ENCODE measurements around the gene SMOC2.

GRCh38 chr6:168625602-168626001 is 184.6 kb downstream of the SMOC2 start:
- TF ChIP-seq CTCF (IDR thresholded peaks at IDR 0.05) (no peak), POLR2A (IDR thresholded peaks at IDR 0.05) (no peak)

Measured in breast epithelium (tissue), 3 donors.